HCT116 (cell line): Measurements from ENCODE around the gene ADAMTS19. TPM values are rescaled to one million over a fixed set of nuclear protein-coding genes. Genes with fewer than 3 reads are reported as not detected.

Source experiments
- ATAC-seq: fragments of 200-7000 bp; cut with Tn5 transposase; 2 replicates; pipeline ENCODE4 v1.9.1; 2020; ENCODE audit warnings: mild to moderate bottlenecking, moderate library complexity
- BruUV-seq: library from RNA; stranded (reverse); fragments of 400-500 nt; replicated peaks from 2 replicates; lab custom pipeline; 2021; lab: Mats Ljungman, UMichigan
- CTCF ChIA-PET: fragments of 300-600 bp; sonication (Branson Sonifier 250); formaldehyde crosslinking; loops from one replicate; lab custom pipeline; 2021; ENCODE audit warnings: antibody characterized with exemption; lab: Charles Lee
- POLR2A ChIA-PET: fragments of 300-600, 350-600 bp; sonication (Branson Sonifier 250); formaldehyde crosslinking; loops from one replicate; lab custom pipeline; 2021; ENCODE audit warnings: antibody characterized with exemption; lab: Charles Lee
- RAD21 ChIA-PET, 2 experiments: fragments of 300-600 bp; sonication (Branson Sonifier 250); formaldehyde crosslinking; loops; one replicate each; lab custom pipeline; 2023; ENCODE audit warnings: low total read pairs in 2 of 2; ENCODE audit not compliant: uncharacterized antibody in 2 of 2, unreplicated experiment in 2 of 2, low non-redundant PET in 1 of 2; lab: Charles Lee
- DNase-seq: peaks from one replicate; pipeline ENCODE4 v3.0.0-alpha.2; 2010; ENCODE audit warnings: low read depth, low spot score
- H2AFZ ChIP-seq: fragments of 200-600 bp; shearing (Covaris generic), sonication (generic); 2 replicates; pipeline ENCODE4 v1.6.1; 2017; ENCODE audit warnings: low read depth, mixed run types, mixed read lengths, antibody characterized with exemption, low read length; ENCODE audit not compliant: poor library complexity, severe bottlenecking
- H3K27ac ChIP-seq: 2 replicates; pipeline ENCODE4 v1.5.1; 2012; ENCODE audit warnings: low read depth, low read length
- H3K27me3 ChIP-seq: fragments of 200-600 bp; sonication (generic); 2 replicates; pipeline ENCODE4 v1.6.1; 2016; ENCODE audit warnings: mixed run types, low read length, mixed read lengths; ENCODE audit not compliant: insufficient read depth
- H3K36me3 ChIP-seq, 2 experiments: fragments of 200-500 bp in 1 of 2; fragments of 200-600 bp in 1 of 2; sonication (Bioruptor generic) in 1 of 2; sonication (generic) in 1 of 2; 2 replicates each; pipeline versions ENCODE4 v1.5.1 to v1.6.1; 2014 to 2016; ENCODE audit warnings: low read length in 2 of 2, inconsistent platforms in 1 of 2, mixed read lengths in 1 of 2, mixed run types in 1 of 2; ENCODE audit not compliant: insufficient read depth in 2 of 2, control insufficient read depth in 1 of 2
- H3K4me1 ChIP-seq, 2 experiments: fragments of 200-600 bp in 1 of 2; sonication (generic) in 1 of 2; 2 replicates each; pipeline versions ENCODE4 v1.5.1 to v1.6.1; 2012 to 2017; ENCODE audit warnings: low read length in 2 of 2, inconsistent platforms in 1 of 2, mild to moderate bottlenecking in 1 of 2, mixed read lengths in 1 of 2, mixed run types in 1 of 2, moderate library complexity in 1 of 2; ENCODE audit not compliant: insufficient read depth in 2 of 2, control insufficient read depth in 1 of 2
- H3K4me2 ChIP-seq: fragments of 200-600 bp; sonication (generic); 2 replicates; pipeline ENCODE4 v1.6.1; 2017; ENCODE audit warnings: mixed run types, low read length, mixed read lengths
- H3K4me3 ChIP-seq, 2 experiments: fragments of 200-600 bp in 1 of 2; sonication (generic) in 1 of 2; replicated peaks in 1 of 2; 2 replicates each; pipeline ENCODE4 v1.5.1; 2011 to 2016; ENCODE audit warnings: low read length in 2 of 2, control low read depth in 1 of 2, low read depth in 1 of 2, mild to moderate bottlenecking in 1 of 2, mixed read lengths in 1 of 2, mixed run types in 1 of 2
- H3K79me2 ChIP-seq: fragments of 200-600 bp; sonication (generic); 2 replicates; pipeline ENCODE4 v1.6.1; 2017; ENCODE audit warnings: mild to moderate bottlenecking, mixed run types, low read length, moderate library complexity, mixed read lengths; ENCODE audit not compliant: insufficient read depth
- H3K9ac ChIP-seq: fragments of 200-600 bp; sonication (generic); 2 replicates; pipeline ENCODE4 v1.6.1; 2016; ENCODE audit warnings: low read length, mixed read lengths
- H3K9me2 ChIP-seq: fragments of 200-600 bp; sonication (generic), shearing (Covaris generic); 2 replicates; pipeline ENCODE4 v1.6.1; 2017; ENCODE audit warnings: mixed run types, mild to moderate bottlenecking, moderate library complexity; ENCODE audit not compliant: insufficient read depth
- H3K9me3 ChIP-seq, 2 experiments: fragments of 200-500 bp in 1 of 2; fragments of 200-600 bp in 1 of 2; sonication (Bioruptor generic) in 1 of 2; sonication (generic) in 1 of 2; 2 replicates each; pipeline ENCODE4 v1.6.1; 2014 to 2017; ENCODE audit warnings: low read length in 2 of 2, mixed read lengths in 2 of 2, inconsistent platforms in 1 of 2, low read depth in 1 of 2, mild to moderate bottlenecking in 1 of 2, mixed run types in 1 of 2, moderate library complexity in 1 of 2; ENCODE audit not compliant: control insufficient read depth in 1 of 2, insufficient read depth in 1 of 2
- H4K20me1 ChIP-seq: fragments of 200-600 bp; sonication (generic), shearing (Covaris generic); 2 replicates; pipeline ENCODE4 v1.6.1; 2017; ENCODE audit warnings: mixed run types, mild to moderate bottlenecking, moderate library complexity; ENCODE audit not compliant: insufficient read depth
- ATF3 ChIP-seq: IDR thresholded peaks from 2 replicates; pipeline ENCODE4 v1.6.1; 2012
- ELF1 ChIP-seq: IDR thresholded peaks from 2 replicates; pipeline ENCODE4 v1.6.1; 2012; ENCODE audit warnings: low read depth, borderline replicate concordance
- RAD21 ChIP-seq: IDR thresholded peaks from 2 replicates; pipeline ENCODE4 v1.6.1; 2012; ENCODE audit warnings: low read depth, mild to moderate bottlenecking
- REST ChIP-seq: IDR thresholded peaks from 2 replicates; pipeline ENCODE4 v1.6.1; 2012; ENCODE audit warnings: low read depth
- SRF ChIP-seq: IDR thresholded peaks from 2 replicates; pipeline ENCODE4 v1.6.1; 2012; ENCODE audit warnings: low read depth
- ZNF274 ChIP-seq: fragments of 200-500 bp; sonication (Bioruptor generic); IDR thresholded peaks from 2 replicates; pipeline ENCODE4 v1.6.1; 2014; ENCODE audit warnings: mild to moderate bottlenecking, low read depth, low read length, inconsistent platforms
- intact Hi-C: fragments of 100-400 bp; cut with micrococcal nuclease; formaldehyde crosslinking; loops from 2 replicates; pipeline ENCODE4 v1.10.0; 2022
- total RNA-seq: library from RNA; stranded (reverse); gene quantifications from one replicate; pipeline ENCODE4 v1.2.1, GENCODE V29; 2021; ENCODE audit not compliant: unreplicated experiment
- TF ChIP-seq, protein P1 (sequence below): IDR thresholded peaks from 2 replicates; pipeline ENCODE4 v1.6.1; 2012

The ADAMTS19 gene
- total RNA-seq, 1 experiment from 2014 or later = not detected

- Histone ChIP-seq H3K27ac (no peak overlapping the region), H3K4me1 (no peaks in the 10 kb centered on the region), H3K36me3 (no peaks in the 10 kb centered on the region), H2AFZ (no peak overlapping the region), H3K9me2 (no peaks in the 10 kb centered on the region), H3K4me2 (no peak overlapping the region), H3K27me3 (no peaks in the 10 kb centered on the region), H3K4me3 (no peak overlapping the region), H3K9ac (no peak overlapping the region), H3K79me2 (no peaks in the 10 kb centered on the region), H4K20me1 (no peaks in the 10 kb centered on the region), H3K9me3 (no peaks in the 10 kb centered on the region)
- TF ChIP-seq ELF1 = no peak
- no peak for TF ChIP-seq REST
- TF ChIP-seq RAD21 = no peak
- TF ChIP-seq ZNF274 = no peak
- no peak for TF ChIP-seq ATF3
- TF ChIP-seq SRF = no peak
- TF ChIP-seq, protein P1, sequence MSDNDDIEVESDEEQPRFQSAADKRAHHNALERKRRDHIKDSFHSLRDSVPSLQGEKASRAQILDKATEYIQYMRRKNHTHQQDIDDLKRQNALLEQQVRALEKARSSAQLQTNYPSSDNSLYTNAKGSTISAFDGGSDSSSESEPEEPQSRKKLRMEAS = no peak
- CTCF ChIA-PET = no interaction called here
- BruUV-seq = no TSS peak
- intact Hi-C loops = no loop called here
- RAD21 ChIA-PET = no interaction called here
- POLR2A ChIA-PET = no interaction called here
- ATAC-seq (no peak), DNase-seq (no peak)
Measured at GRCh38 chr5:129481161-129481560, 21.1 kb downstream of the ADAMTS19 start.
